ENCODE measurements around the gene UGGT1.

DNA sequence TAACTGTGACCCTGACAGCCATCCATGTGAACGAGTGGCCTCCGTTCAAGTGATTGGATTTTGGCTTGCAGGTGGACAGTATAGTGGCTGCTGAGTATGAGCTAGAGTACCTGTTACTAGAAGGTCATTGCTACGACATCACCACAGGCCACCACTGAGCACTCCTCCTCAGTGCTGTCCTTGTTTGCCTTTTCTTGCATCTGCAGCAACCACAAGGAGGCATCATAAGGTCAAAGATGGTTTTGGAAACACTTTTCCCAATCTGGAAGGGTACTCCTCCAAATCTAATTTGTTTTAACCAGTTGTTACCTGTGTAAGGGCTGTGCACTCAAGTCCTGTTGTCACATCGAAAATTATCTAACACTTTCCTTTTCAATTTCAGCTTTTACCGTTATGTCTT is 81.2 kb downstream of the UGGT1 start:
- TF ChIP-seq POLR2A (IDR thresholded peaks at IDR 0.05; ENCODE audit: low read depth, low read length): no peak
- no peak for TF ChIP-seq POLR2AphosphoS5 (IDR thresholded peaks at IDR 0.05; ENCODE audit: low read depth, low read length)

All from GM12892 (cell line).